Sigmoid colon (tissue), 4 donors: Measurements from ENCODE around the gene AMFR.

Experiments
- CTCF ChIP-seq, 4 experiments: fragments of 450-650 bp in 3 of 4; fragments of 200-600 bp in 1 of 4; IDR thresholded peaks; one replicate each; pipeline ENCODE4 v1.5.1; 2016 to 2019; ENCODE audit warnings: antibody characterized with exemption in 4 of 4, mild to moderate bottlenecking in 3 of 4, moderate library complexity in 2 of 4
- EP300 ChIP-seq, 4 donors: sonication (generic); formaldehyde crosslinking; IDR thresholded peaks; one replicate each; pipeline ENCODE4 v1.6.1; 2017; ENCODE audit warnings: antibody characterized with exemption in 4 of 4
- POLR2A ChIP-seq, 2 donors: fragments of 450-650 bp; IDR thresholded peaks; one replicate each; pipeline ENCODE4 v1.6.1; 2016; ENCODE audit warnings: antibody characterized with exemption in 2 of 2, mild to moderate bottlenecking in 2 of 2, moderate library complexity in 2 of 2

DNA sequence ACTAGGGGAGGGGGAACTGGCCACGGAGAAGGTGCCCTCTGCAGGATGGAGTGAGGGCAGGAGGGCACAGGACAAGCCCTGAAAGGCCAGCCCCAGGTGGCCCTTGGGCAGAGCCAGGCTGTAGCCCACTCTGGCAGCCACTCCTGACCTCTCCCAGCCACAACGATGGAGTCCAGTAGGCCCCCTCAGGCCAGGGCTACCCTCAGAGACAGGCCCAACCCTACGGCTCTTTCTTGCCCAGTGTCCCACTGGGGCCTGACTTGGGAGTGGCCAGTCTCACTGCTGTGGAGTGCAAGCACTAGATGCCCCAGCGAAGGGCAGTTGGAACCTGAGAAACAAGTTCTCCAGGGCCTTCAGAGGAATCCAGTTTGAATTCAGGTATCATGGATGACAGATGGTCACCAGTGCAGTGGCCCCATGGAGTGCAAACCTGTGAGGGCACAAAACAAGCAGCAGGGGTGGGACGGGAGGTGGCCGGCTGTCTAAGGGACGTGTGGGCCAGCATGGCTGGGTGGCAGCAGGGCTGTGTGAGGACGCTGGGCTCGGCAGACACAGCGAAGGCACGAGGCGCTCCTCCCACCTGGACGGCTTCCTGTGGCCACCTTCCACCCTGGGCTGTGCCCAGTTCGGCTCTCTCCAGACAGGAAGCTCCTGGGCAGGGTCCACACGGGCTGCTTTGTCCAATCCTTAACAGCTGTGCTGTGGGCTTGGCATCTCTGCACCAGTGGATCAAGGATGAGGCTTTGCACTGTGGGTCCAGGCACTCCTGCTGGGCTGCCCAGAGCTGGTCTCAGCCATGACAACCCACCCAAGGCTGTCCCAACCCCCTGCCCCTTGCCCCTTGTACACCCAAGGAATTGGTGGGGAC, 72.1 kb downstream of the AMFR start:
- TF ChIP-seq CTCF (IDR thresholded peaks at IDR 0.05) (no peak), POLR2A (IDR thresholded peaks at IDR 0.05) (no peak), EP300 (IDR thresholded peaks at IDR 0.05) (no peak)
